ENCODE results near the gene SLC12A1. TPM values are rescaled to one million over a fixed set of nuclear protein-coding genes. Genes with fewer than 3 reads are reported as not detected.

The SLC12A1 gene
- not detected for total RNA-seq

DNA sequence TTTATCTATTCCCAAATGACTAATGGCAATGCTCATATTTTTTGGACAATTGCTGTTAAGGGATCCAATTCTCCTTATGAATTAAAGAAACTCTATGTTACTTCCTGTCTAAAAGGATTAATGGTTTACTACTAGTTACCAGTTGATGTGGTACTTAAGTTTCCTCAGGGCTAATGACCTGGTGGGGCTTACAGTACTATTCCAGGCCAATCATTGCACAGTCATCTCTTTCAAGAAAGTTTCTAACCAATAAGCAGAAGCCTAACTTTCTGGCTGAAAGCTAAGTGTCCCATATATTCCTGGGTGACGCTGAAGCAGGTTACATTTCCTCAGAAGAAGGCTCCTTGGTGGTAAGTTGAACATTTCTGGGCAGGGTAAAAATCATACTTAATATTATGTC, at the start of gene SLC12A1:
Gene SLC12A1 (plus strand): TSS at position 322 of the 400 bp plus-strand sequence. CDS start 1,418 bp downstream, outside the sequence.

DNA sequence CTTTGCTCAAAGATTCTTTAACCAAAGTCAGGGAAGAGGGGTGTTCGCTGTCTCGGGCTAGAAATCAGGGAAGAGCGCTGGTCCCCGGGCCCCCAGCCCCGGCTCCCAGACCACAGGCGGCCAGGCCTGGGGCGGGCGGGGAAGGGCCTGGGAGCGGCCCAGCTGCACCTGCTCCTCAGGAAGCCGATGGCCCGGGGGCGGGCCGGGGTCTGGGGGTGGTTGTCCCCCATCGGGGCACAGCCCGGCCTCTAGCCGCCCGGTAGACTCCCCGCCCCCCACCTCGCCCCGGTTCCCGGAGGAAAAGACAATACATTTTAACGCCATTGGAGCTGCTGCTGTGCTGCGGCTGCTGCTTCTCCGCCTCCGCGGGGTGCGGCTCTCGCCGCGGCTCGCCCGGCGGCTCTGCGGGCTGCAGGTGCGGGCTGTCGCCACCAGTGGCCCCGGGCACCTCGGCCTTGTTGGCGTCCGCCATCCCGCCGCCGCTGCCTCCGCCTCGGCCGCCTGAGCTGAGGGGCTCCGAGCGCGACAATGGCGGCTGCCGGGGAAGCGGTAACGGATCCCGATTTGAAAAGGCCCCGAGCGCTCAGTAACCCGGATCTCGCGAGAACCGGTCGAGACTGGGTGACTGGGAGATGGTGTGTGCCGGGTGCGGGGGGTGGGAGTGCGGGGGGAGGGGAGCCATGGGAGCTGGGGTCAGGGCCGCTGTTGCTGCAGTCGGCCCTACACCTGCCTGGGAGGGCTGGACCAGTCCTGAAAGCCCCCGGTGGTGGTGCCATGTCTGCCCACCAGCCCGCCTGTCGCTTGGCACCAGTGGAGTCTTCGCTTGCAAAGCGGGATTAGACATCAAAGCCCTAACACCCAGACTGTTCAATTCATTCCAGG, 28.1 kb upstream of the SLC12A1 start, which contains the start of gene MYEF2:
Gene MYEF2 (minus strand): TSS at position 530 of the 882 bp plus-strand sequence. CDS start 58 bp downstream, at position 472.

DNA sequence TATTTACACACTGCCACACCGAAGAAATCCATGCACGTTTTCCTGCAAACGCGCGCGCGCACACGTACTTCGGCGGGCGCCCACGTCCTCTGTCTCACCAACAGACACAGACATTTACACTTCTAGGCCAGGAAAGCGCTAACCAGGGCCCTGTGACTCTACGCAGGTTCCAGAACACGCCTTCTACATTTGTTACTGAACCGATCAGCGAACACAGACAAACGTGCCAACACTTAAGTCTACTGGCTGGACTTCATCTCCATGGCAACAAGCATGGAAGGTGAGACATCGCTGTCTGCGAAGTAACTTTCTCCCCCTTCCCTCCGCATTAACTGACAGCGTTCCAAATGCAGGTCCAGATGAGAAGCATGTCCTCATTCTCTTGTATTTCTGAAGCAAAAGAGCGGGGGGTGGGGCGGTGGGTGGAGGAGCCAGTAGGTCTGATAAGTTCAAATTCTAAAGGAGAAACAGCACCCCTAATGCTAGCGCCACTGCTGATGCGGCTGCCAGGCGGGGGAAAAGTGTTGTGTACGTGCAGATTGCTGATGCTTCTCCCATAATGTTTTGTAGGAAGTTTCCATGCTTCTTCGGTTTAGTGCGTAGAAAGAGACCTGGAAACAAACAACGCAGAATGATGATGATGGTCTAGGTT, 14.4 kb upstream of the SLC12A1 start, which contains the start of gene CTXN2:
Gene CTXN2 (plus strand): TSS at position 92 of the 652 bp plus-strand sequence. CDS start 9,636 bp downstream, outside the sequence.

DNA sequence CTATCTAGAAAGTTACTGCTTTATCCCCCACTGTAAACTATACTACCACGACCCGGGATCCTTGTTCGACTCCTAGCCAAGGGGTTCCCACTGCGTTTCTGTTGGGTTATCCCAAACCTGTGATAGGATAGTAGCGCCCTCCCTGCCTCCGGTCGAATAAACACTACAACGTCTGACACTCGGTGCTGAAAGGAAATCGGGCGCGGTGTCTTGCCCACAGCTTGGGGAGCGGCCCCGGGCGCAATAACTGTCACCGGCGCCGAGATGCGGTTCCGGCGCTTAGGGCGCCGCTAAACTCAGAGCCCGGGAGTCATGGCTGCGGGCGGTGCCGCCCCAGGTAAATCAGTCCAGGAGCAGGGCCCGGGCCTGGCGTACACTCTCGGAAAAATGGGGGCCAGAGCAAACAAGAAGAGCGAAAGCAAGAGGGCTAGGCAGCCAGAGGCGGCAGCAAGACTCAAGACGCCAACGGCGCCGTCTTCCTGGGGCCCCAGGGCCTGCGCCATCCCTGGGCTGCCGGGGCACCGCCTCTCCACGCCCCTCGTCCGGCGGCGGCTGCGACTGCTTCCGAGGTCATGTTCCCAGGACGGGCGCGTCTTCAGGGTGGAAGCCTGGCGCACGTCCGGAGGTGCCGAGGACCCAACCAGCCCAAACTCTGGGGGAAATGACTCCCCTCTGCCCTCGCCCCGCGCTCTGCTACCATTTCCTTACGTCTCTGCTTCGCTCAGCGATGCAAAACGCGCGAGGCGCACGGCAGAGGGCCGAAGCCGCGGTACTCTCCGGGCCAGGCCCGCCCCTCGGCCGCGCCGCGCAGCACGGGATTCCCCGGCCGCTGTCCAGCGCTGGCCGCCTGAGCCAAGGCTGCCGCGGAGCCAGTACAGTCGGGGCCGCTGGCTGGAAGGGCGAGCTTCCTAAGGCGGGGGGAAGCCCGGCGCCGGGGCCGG, 125.0 kb downstream of the SLC12A1 start, which contains the start of gene DUT:
Gene DUT (plus strand): TSS at position 575 of the 941 bp plus-strand sequence. CDS start 87 bp downstream, at position 662.

Other genes with a start within 250 kb of the SLC12A1 start
- gene SLC24A5, start 85.3 kb upstream of the SLC12A1 start, total RNA-seq, result not detected
- gene MYEF2, start 28.0 kb upstream of the SLC12A1 start, total RNA-seq, result 10 to 100 TPM; 22.6 to 26.0 TPM
- gene CTXN2, start 14.6 kb upstream of the SLC12A1 start, total RNA-seq, result not detected
- gene DUT, start 125.1 kb downstream of the SLC12A1 start, total RNA-seq, result 100 to 1,000 TPM; 213 to 219 TPM